Measurements from ENCODE around the gene IGFBP1. TPM values are rescaled to one million over a fixed set of nuclear protein-coding genes. Genes with fewer than 3 reads are reported as not detected.

Gene IGFBP1
- polyA plus RNA-seq, 4 donors, result 0.27 TPM; not detected in 3

DNA sequence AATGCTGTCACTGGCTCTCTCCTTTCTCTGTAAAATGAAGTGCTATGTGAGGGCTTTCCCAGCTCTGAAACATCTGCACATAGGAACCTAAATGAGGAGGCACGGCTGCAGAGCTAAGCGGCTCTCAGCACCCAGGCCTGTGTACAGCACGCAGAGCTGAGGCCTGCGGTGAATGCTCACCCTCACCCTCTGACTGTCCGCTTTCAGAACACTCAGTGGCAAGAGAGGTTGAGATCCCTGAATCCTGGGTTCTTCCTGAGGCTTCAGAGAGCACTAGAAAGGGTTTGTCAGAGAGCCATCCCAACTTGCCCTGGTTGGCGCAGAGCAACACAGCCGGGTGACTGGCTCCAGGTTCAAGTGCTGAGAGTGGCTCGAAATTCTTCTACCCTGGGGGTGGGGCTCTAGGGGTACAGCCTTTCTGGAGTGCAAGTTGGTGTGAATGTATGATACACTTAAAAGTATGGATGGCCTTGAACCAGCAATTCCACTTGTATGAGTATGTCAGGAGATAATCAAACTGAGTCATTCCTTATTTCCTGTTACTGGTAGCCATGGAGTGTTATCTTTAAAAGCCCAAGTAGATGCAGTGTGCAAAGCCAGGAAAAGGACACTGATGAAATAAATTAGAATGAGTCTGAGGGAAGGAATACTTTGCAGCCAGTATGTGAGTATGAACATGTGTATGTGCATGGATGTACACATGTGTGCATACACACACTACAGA is 13.7 kb upstream of the IGFBP1 start:
- no peaks in the 10 kb centered on the region for H3K36me3 ChIP-seq (ENCODE audit: control insufficient read depth in 3 of 3, insufficient read depth in 2 of 3, low read depth in 1 of 3, low read length in 3 of 3)
- FAIRE-seq, result no peak
- H3K9me3 ChIP-seq (ENCODE audit: control insufficient read depth in 2 of 2, insufficient read depth in 1 of 2, low read depth in 1 of 2, low read length in 1 of 2), result peaks cover 0 to 11% of the 10 kb centered on the region in 2 donors
- no peak for DNase-seq
- no peak overlapping the region for H3K4me3 ChIP-seq (ENCODE audit: low read depth in 1 of 3, low read length in 3 of 3)
- WGBS, 3 donors, result 87 to 92% (median 88%) methylated on average over 8 of the region's 8 CpGs
- no peaks in the 10 kb centered on the region for H3K27me3 ChIP-seq (ENCODE audit: control insufficient read depth in 3 of 3, insufficient read depth in 3 of 3, low read length in 3 of 3)
- no peak overlapping the region for H3K27ac ChIP-seq (ENCODE audit: low read depth in 1 of 3, low read length in 2 of 3)
- no peaks in the 10 kb centered on the region for H3K4me1 ChIP-seq (ENCODE audit: control insufficient read depth in 3 of 3, insufficient read depth in 2 of 3, low read depth in 1 of 3, low read length in 2 of 3)

DNA sequence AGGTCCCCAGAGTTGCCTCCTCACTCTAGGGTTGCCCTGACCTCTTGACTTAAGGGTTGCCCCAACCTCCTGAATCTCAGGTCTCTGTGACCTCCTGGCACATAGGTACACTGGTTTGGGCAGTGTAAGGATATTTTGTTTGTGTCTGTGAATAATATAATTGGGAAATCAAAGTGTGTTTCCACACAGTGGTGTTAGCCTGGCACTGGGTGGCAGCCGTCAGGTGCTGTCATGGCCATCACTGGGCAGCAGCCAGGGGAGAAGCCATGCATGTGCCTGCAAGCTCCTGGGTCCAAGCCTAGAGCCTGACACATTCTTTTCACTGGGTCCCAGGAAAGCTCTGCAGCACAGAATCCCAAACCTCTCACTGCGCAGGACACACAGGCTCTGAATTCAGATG is 11.8 kb upstream of the IGFBP1 start:
- Histone ChIP-seq H3K27ac (ENCODE audit: low read depth in 1 of 3, low read length in 2 of 3) (no peak overlapping the region), H3K27me3 (ENCODE audit: control insufficient read depth in 3 of 3, insufficient read depth in 3 of 3, low read length in 3 of 3) (peaks cover 0 to 3% (median 0%) of the 10 kb centered on the region in 3 donors), H3K4me3 (ENCODE audit: low read depth in 1 of 3, low read length in 3 of 3) (no peak overlapping the region), H3K36me3 (ENCODE audit: control insufficient read depth in 3 of 3, insufficient read depth in 2 of 3, low read depth in 1 of 3, low read length in 3 of 3) (no peaks in the 10 kb centered on the region), H3K9me3 (ENCODE audit: control insufficient read depth in 2 of 2, insufficient read depth in 1 of 2, low read depth in 1 of 2, low read length in 1 of 2) (peaks cover 0 to 11% of the 10 kb centered on the region in 2 donors), H3K4me1 (ENCODE audit: control insufficient read depth in 3 of 3, insufficient read depth in 2 of 3, low read depth in 1 of 3, low read length in 2 of 3) (no peaks in the 10 kb centered on the region)
- FAIRE-seq, result no peak
- no peak for DNase-seq
- WGBS, 3 donors, result 93 to 100% (median 94%) methylated on average over 2 of the region's 2 CpGs

DNA sequence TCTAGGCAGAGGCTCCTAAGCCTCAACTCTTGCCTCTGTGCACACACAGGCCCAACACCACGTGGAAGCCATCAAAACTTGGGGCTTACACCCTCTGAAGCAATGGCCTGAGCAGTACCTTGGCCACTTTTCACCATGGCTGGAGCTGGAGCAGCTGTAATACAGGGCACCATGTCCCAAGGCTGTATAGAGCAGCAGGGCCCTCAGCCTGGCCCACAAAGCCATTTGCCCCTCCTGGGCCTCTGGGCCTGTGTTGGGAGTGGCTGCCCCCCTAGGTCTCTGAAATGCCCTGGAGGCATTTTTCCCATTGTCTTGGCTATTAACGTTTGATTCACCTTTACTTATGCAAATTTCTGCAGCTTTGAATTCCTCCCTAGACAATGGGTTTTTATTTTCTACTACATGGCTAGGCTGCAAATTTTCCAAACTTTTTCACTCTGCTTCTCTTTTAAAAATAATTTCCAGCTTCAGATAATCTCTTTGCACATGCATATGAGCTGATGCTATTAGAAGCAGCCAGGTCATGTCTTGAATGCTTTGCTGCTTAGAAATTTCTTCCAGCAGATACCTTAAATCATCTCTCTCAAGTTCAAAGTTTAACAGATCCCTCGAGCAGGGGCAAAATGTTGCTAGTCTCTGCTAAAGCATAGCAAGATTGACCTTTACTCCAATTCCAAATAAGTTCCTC is 9.7 kb upstream of the IGFBP1 start:
- 28 to 46% (median 30%) methylated on average over 3 of the region's 3 CpGs for WGBS, 3 donors
- H3K9me3 ChIP-seq (ENCODE audit: control insufficient read depth in 2 of 2, insufficient read depth in 1 of 2, low read depth in 1 of 2, low read length in 1 of 2), result peaks cover 0 to 11% of the 10 kb centered on the region in 2 donors
- no peak for FAIRE-seq
- no peak for DNase-seq
- no peaks in the 10 kb centered on the region for H3K4me1 ChIP-seq (ENCODE audit: control insufficient read depth in 3 of 3, insufficient read depth in 2 of 3, low read depth in 1 of 3, low read length in 2 of 3)
- H3K36me3 ChIP-seq (ENCODE audit: control insufficient read depth in 3 of 3, insufficient read depth in 2 of 3, low read depth in 1 of 3, low read length in 3 of 3), result no peaks in the 10 kb centered on the region
- H3K27me3 ChIP-seq (ENCODE audit: control insufficient read depth in 3 of 3, insufficient read depth in 3 of 3, low read length in 3 of 3), result peaks cover 0 to 3% (median 0%) of the 10 kb centered on the region in 3 donors
- H3K27ac ChIP-seq (ENCODE audit: low read depth in 1 of 3, low read length in 2 of 3), result no peak overlapping the region
- no peak overlapping the region for H3K4me3 ChIP-seq (ENCODE audit: low read depth in 1 of 3, low read length in 3 of 3)

DNA sequence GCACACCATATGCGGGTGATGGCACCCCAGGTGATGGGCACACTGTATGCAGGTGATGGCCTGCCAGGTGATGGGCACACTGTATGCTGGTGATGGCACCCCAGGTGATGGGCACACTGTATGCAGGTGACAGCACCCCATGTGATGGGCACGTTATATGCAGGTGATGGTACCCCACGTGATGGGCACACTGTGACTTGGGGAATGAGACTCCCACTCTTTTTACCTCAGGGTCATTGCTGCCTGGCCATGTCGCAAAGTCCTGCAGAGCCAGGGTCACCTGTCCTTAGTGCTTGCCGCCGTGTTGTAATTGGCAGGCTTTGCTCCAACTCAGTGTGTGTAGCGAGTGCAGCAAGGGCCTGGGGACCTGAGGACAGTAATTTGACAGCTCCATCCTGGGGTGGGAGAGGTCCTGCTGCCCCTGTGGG is 7.8 kb upstream of the IGFBP1 start:
- no peak for DNase-seq
- WGBS, 3 donors, result 83 to 92% (median 89%) methylated on average over 7 of the region's 7 CpGs

DNA sequence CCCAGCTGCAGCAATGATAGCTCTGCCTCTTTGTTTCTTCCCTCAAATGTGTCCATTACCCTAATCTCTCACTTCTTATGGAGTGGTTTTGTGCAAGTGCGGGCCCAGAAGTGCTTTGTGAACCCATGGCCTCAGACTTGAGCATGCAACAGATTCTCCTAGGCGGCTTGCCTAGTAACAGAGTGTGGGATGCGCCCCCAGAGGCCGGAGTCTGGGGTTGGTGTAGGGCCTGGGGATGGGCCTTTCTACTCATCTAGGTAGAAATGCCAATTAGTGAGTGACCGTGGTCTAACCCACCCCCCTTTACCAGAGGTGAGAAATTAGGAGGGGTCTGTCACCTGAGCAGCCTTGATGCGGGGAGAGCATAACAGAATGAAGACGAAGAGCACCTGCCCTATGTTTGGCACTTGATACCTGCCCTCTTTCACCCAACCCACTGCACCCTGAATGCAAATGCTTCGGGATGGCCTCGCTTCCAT is 7.0 kb upstream of the IGFBP1 start:
- H3K36me3 ChIP-seq (ENCODE audit: control insufficient read depth in 3 of 3, insufficient read depth in 2 of 3, low read depth in 1 of 3, low read length in 3 of 3), result no peaks in the 10 kb centered on the region
- no peaks in the 10 kb centered on the region for H3K4me1 ChIP-seq (ENCODE audit: control insufficient read depth in 3 of 3, insufficient read depth in 2 of 3, low read depth in 1 of 3, low read length in 2 of 3)
- H3K9me3 ChIP-seq (ENCODE audit: control insufficient read depth in 2 of 2, insufficient read depth in 1 of 2, low read depth in 1 of 2, low read length in 1 of 2), result peaks cover 0 to 11% of the 10 kb centered on the region in 2 donors
- no peak overlapping the region for H3K4me3 ChIP-seq (ENCODE audit: low read depth in 1 of 3, low read length in 3 of 3)
- DNase-seq (no peak), FAIRE-seq (no peak)
- 82 to 89% (median 85%) methylated on average over 9 of the region's 9 CpGs for WGBS, 3 donors
- no peak overlapping the region for H3K27ac ChIP-seq (ENCODE audit: low read depth in 1 of 3, low read length in 2 of 3)
- peaks cover 0 to 16% (median 6%) of the 10 kb centered on the region in 3 donors for H3K27me3 ChIP-seq (ENCODE audit: control insufficient read depth in 3 of 3, insufficient read depth in 3 of 3, low read length in 3 of 3)

More for the DNA sequence above, 7.8 kb upstream of the IGFBP1 start:
- Histone ChIP-seq H3K4me3 (ENCODE audit: low read depth in 1 of 3, low read length in 3 of 3) (no peak overlapping the region), H3K4me1 (ENCODE audit: control insufficient read depth in 3 of 3, insufficient read depth in 2 of 3, low read depth in 1 of 3, low read length in 2 of 3) (no peaks in the 10 kb centered on the region), H3K9me3 (ENCODE audit: control insufficient read depth in 2 of 2, insufficient read depth in 1 of 2, low read depth in 1 of 2, low read length in 1 of 2) (peaks cover 0 to 11% of the 10 kb centered on the region in 2 donors), H3K27me3 (ENCODE audit: control insufficient read depth in 3 of 3, insufficient read depth in 3 of 3, low read length in 3 of 3) (peaks cover 0 to 11% (median 4%) of the 10 kb centered on the region in 3 donors), H3K36me3 (ENCODE audit: control insufficient read depth in 3 of 3, insufficient read depth in 2 of 3, low read depth in 1 of 3, low read length in 3 of 3) (no peaks in the 10 kb centered on the region), H3K27ac (ENCODE audit: low read depth in 1 of 3, low read length in 2 of 3) (no peak overlapping the region)
- no peak for FAIRE-seq

DNA sequence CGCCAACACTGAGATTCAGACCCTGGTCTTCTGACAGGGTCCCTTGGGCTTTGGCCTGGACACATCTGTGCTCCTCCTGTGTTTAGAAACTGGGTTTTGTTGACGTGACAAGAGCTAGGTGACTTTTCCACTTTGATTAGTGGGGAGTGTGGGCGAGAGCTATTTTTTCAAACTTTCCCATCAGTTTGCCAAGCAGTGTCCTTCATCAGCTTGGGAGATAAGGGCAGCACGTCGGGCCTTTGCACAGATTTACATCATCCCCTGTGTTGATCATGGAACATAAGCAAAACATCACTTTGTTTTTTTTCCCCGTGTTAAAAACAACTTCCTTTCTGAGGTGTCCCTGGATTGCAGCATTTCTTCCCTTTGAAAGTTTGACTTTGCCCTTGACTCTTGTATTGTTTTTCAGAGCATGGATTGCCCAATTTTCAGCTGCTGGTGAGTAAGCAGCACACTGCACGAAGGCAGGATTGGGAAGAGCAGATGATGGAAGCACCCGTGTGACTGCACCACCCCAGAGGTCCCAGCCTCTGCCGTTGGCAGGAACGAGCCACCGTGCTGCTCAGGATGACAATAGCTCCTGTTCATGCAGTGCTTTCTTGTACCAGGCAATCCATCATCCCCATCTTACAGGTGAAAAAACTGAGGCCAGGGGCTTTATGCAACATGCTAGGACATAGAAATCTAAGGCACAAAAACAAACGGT is 6.4 kb upstream of the IGFBP1 start:
- no peaks in the 10 kb centered on the region for H3K36me3 ChIP-seq (ENCODE audit: control insufficient read depth in 3 of 3, insufficient read depth in 2 of 3, low read depth in 1 of 3, low read length in 3 of 3)
- H3K4me1 ChIP-seq (ENCODE audit: control insufficient read depth in 3 of 3, insufficient read depth in 2 of 3, low read depth in 1 of 3, low read length in 2 of 3), result no peaks in the 10 kb centered on the region
- H3K27me3 ChIP-seq (ENCODE audit: control insufficient read depth in 3 of 3, insufficient read depth in 3 of 3, low read length in 3 of 3), result peaks cover 0 to 16% (median 6%) of the 10 kb centered on the region in 3 donors
- H3K27ac ChIP-seq (ENCODE audit: low read depth in 1 of 3, low read length in 2 of 3), result no peak overlapping the region
- DNase-seq (no peak), FAIRE-seq (no peak)
- 47 to 63% (median 52%) methylated on average over 12 of the region's 12 CpGs for WGBS, 3 donors
- H3K9me3 ChIP-seq (ENCODE audit: control insufficient read depth in 2 of 2, insufficient read depth in 1 of 2, low read depth in 1 of 2, low read length in 1 of 2), result peaks cover 0 to 11% of the 10 kb centered on the region in 2 donors
- H3K4me3 ChIP-seq (ENCODE audit: low read depth in 1 of 3, low read length in 3 of 3), result no peak overlapping the region

DNA sequence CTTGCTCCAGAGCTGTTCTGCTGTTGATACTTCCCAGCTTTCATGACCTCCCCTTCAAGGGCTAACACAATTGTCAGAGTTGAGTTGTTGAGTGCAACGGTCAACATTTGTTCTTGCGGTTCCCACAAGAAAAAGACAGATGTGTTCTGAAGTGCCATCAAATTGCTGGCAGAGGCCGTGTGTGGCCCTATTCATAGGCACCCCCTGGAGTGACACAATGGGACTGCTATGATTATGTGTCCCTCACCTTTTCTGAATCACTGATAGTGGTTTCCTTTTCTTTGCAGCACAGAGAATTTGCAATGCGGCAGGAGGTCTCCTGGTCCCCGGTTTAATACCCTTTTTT is 5.8 kb upstream of the IGFBP1 start:
- H3K9me3 ChIP-seq (ENCODE audit: control insufficient read depth in 2 of 2, insufficient read depth in 1 of 2, low read depth in 1 of 2, low read length in 1 of 2), result peaks cover 0 to 11% of the 10 kb centered on the region in 2 donors
- no peak for FAIRE-seq
- no peak overlapping the region for H3K27ac ChIP-seq (ENCODE audit: low read depth in 1 of 3, low read length in 2 of 3)
- peaks cover 3 to 19% (median 6%) of the 10 kb centered on the region in 3 donors for H3K27me3 ChIP-seq (ENCODE audit: control insufficient read depth in 3 of 3, insufficient read depth in 3 of 3, low read length in 3 of 3)
- no peak for DNase-seq
- H3K36me3 ChIP-seq (ENCODE audit: control insufficient read depth in 3 of 3, insufficient read depth in 2 of 3, low read depth in 1 of 3, low read length in 3 of 3), result no peaks in the 10 kb centered on the region
- 69 to 77% (median 75%) methylated on average over 5 of the region's 5 CpGs for WGBS, 3 donors
- H3K4me1 ChIP-seq (ENCODE audit: control insufficient read depth in 3 of 3, insufficient read depth in 2 of 3, low read depth in 1 of 3, low read length in 2 of 3), result no peaks in the 10 kb centered on the region
- H3K4me3 ChIP-seq (ENCODE audit: low read depth in 1 of 3, low read length in 3 of 3), result no peak overlapping the region

DNA sequence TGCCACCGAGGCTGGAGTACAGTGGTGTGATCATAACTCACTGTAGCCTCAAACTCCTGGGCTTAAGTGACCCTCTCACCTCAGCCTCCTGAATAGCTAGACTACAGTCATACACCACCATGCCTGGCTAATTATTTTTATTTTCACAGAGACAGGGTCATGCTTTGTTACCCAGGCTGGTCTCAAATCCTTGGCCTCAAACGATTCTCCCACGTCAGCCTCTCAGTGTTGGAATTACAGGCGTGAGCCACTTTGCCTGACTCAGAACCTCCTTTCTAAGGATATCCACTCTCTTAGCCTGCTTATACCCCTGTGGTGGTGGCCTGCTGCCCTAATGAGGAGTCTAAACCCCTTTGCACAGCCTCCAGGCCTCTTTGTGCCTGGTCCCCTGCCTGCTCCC is 4.2 kb upstream of the IGFBP1 start:
- 75 to 82% (median 81%) methylated on average over 4 of the region's 4 CpGs for WGBS, 3 donors

More for the DNA sequence above, 4.2 kb upstream of the IGFBP1 start:
- H3K27me3 ChIP-seq (ENCODE audit: control insufficient read depth in 3 of 3, insufficient read depth in 3 of 3, low read length in 3 of 3), result peaks cover 10 to 33% (median 11%) of the 10 kb centered on the region in 3 donors
- peaks cover 0 to 2% of the 10 kb centered on the region in 2 donors for H3K9me3 ChIP-seq (ENCODE audit: control insufficient read depth in 2 of 2, insufficient read depth in 1 of 2, low read depth in 1 of 2, low read length in 1 of 2)
- FAIRE-seq (no peak), DNase-seq (no peak)
- H3K36me3 ChIP-seq (ENCODE audit: control insufficient read depth in 3 of 3, insufficient read depth in 2 of 3, low read depth in 1 of 3, low read length in 3 of 3), result no peaks in the 10 kb centered on the region
- no peak overlapping the region for H3K4me3 ChIP-seq (ENCODE audit: low read depth in 1 of 3, low read length in 3 of 3)
- H3K27ac ChIP-seq (ENCODE audit: low read depth in 1 of 3, low read length in 2 of 3), result no peak overlapping the region
- no peaks in the 10 kb centered on the region for H3K4me1 ChIP-seq (ENCODE audit: control insufficient read depth in 3 of 3, insufficient read depth in 2 of 3, low read depth in 1 of 3, low read length in 2 of 3)
